GM12878 (cell line): ENCODE measurements around the gene SLC25A15. TPM values are rescaled to one million over a fixed set of nuclear protein-coding genes. Genes with fewer than 3 reads are reported as not detected.

Experiments
- ATAC-seq: fragments of 200-7000 bp; cut with Tn5 transposase; 3 replicates; pipeline ENCODE4 v1.9.1; 2020; ENCODE audit warnings: mild to moderate bottlenecking, moderate library complexity
- BruUV-seq: library from RNA; stranded (reverse); fragments of 400-500 nt; replicated peaks from 2 replicates; lab custom pipeline; 2021; lab: Mats Ljungman, UMichigan
- CTCF ChIA-PET: fragments of 300-600 bp; sonication (Branson Sonifier 250); formaldehyde crosslinking; extraction: SDS; loops from one replicate; lab custom pipeline; 2021; ENCODE audit warnings: inconsistent platforms; lab: Yijun Ruan, JAX
- POLR2A ChIA-PET: fragments of 350-600 bp; formaldehyde crosslinking; extraction: SDS; loops from one replicate; lab custom pipeline; 2021; ENCODE audit warnings: inconsistent platforms; lab: Charles Lee
- RAD21 ChIA-PET: fragments of 300-600 bp; sonication (Branson Sonifier 250); formaldehyde crosslinking; loops from one replicate; lab custom pipeline; 2023; ENCODE audit warnings: antibody characterized with exemption; ENCODE audit not compliant: unreplicated experiment; lab: Charles Lee
- SMC1A ChIA-PET: fragments of 300-600 bp; sonication (Branson Sonifier 250); formaldehyde crosslinking; loops from one replicate; lab custom pipeline; 2023; ENCODE audit not compliant: unreplicated experiment, uncharacterized antibody; lab: Charles Lee
- DNase-seq: peaks from one replicate; pipeline ENCODE4 v3.0.0-alpha.2; 2011; ENCODE audit warnings: low read depth, low spot score
- FAIRE-seq: peaks from 3 replicates; lab custom pipeline; 2011; peaks lifted over from hg19 to GRCh38; lab: Jason Lieb, UNC
- H2AFZ ChIP-seq: 2 replicates; pipeline ENCODE4 v1.6.0; 2011; ENCODE audit warnings: low read depth, low read length, control low read depth; ENCODE audit not compliant: control insufficient read depth
- H3K27ac ChIP-seq: 2 replicates; pipeline ENCODE4 v1.5.1; 2011; ENCODE audit warnings: control low read depth; ENCODE audit not compliant: control insufficient read depth, insufficient read depth
- H3K27me3 ChIP-seq, 2 experiments: replicated peaks in 1 of 2; 2 replicates each; pipeline versions ENCODE4 v1.6.0 to v1.6.1; 2011; ENCODE audit warnings: low read length in 1 of 2; ENCODE audit not compliant: control insufficient read depth in 2 of 2, insufficient read depth in 2 of 2
- H3K36me3 ChIP-seq, 2 experiments: 2 replicates each; pipeline ENCODE4 v1.5.1; 2011; ENCODE audit warnings: low read length in 1 of 2; ENCODE audit not compliant: control insufficient read depth in 2 of 2, insufficient read depth in 2 of 2
- H3K4me1 ChIP-seq: 2 replicates; pipeline ENCODE4 v1.6.1; 2011; ENCODE audit warnings: mild to moderate bottlenecking, low read length, moderate library complexity, mixed read lengths; ENCODE audit not compliant: control insufficient read depth, insufficient read depth
- H3K4me2 ChIP-seq: 2 replicates; pipeline ENCODE4 v1.6.0; 2011; ENCODE audit warnings: control low read depth; ENCODE audit not compliant: control insufficient read depth, insufficient read depth
- H3K4me3 ChIP-seq: fragments of 200-600 bp; sonication (generic); 2 replicates; pipeline ENCODE4 v1.5.1; 2016
- H3K79me2 ChIP-seq: 2 replicates; pipeline ENCODE4 v1.6.0; 2011; ENCODE audit warnings: low read length; ENCODE audit not compliant: control insufficient read depth, insufficient read depth
- H3K9ac ChIP-seq: 2 replicates; pipeline ENCODE4 v1.8.0; 2011; ENCODE audit warnings: low read length, control low read depth, mixed read lengths; ENCODE audit not compliant: control insufficient read depth, insufficient read depth
- H3K9me3 ChIP-seq: replicated peaks from 3 replicates; pipeline ENCODE4 v1.5.1; 2011; ENCODE audit warnings: mild to moderate bottlenecking, low read length; ENCODE audit not compliant: control insufficient read depth, insufficient read depth
- H4K20me1 ChIP-seq: 2 replicates; pipeline ENCODE4 v1.6.0; 2011; ENCODE audit not compliant: control insufficient read depth, insufficient read depth
- IKZF1 ChIP-seq: fragments of 450-650 bp; conservative IDR thresholded peaks from 2 replicates; pipeline ENCODE4 v1.6.1; 2017; ENCODE audit warnings: antibody characterized with exemption, mild to moderate bottlenecking
- LARP7 ChIP-seq: fragments of 450-650 bp; IDR thresholded peaks from 2 replicates; pipeline ENCODE4 v1.6.1; 2017; ENCODE audit warnings: mild to moderate bottlenecking
- MXI1 ChIP-seq: fragments of 150-350 bp; IDR thresholded peaks from 2 replicates; pipeline ENCODE4 v1.6.1; 2011; ENCODE audit warnings: low read depth, mild to moderate bottlenecking, inconsistent platforms, low read length, improper control_type of control experiment
- NFYA ChIP-seq: IDR thresholded peaks from 2 replicates; pipeline ENCODE4 v1.6.1; 2011; ENCODE audit warnings: low read depth, mild to moderate bottlenecking, low read length, improper control_type of control experiment, borderline replicate concordance
- PAX5 ChIP-seq: IDR thresholded peaks from 2 replicates; pipeline ENCODE4 v1.6.1; 2011; ENCODE audit warnings: low read depth, low read length, borderline replicate concordance
- RCOR1 ChIP-seq: conservative IDR thresholded peaks from 2 replicates; pipeline ENCODE4 v1.6.1; 2012; ENCODE audit warnings: low read depth, low read length, improper control_type of control experiment
- RUNX3 ChIP-seq: IDR thresholded peaks from 2 replicates; pipeline ENCODE4 v1.6.1; 2012; ENCODE audit warnings: low read length, inconsistent platforms
- SIX5 ChIP-seq: IDR thresholded peaks from 2 replicates; pipeline ENCODE4 v1.6.1; 2011; ENCODE audit warnings: mild to moderate bottlenecking, low read depth, low read length, moderate library complexity; ENCODE audit not compliant: severe bottlenecking
- SMARCA5 ChIP-seq: fragments of 450-650 bp; IDR thresholded peaks from 2 replicates; pipeline ENCODE4 v1.6.1; 2017; ENCODE audit warnings: mild to moderate bottlenecking
- SMC3 ChIP-seq: IDR thresholded peaks from 2 replicates; pipeline ENCODE4 v1.6.1; 2011; ENCODE audit warnings: low read length, improper control_type of control experiment, borderline replicate concordance
- ZNF592 ChIP-seq: fragments of 450-650 bp; IDR thresholded peaks from 2 replicates; pipeline ENCODE4 v1.6.1; 2017; ENCODE audit warnings: mild to moderate bottlenecking, moderate library complexity
- WGBS: methylation state at CpG from one replicate; pipeline ENCODE4 v1.1.6; 2016; ENCODE audit warnings: low lambda C conversion rate; ENCODE audit not compliant: insufficient replicate concordance, insufficient coverage; ENCODE audit errors: missing lambda C conversion rate; 5-methylcytosine and 5-hydroxymethylcytosine counted together
- in situ Hi-C: fragments of 300-500 bp; cut with MboI; formaldehyde crosslinking; loops from 9 replicates; pipeline ENCODE4 v1.14.3; 2018; ENCODE audit warnings: mixed read lengths
- intact Hi-C: fragments of 100-400 bp; cut with micrococcal nuclease; formaldehyde crosslinking; loops from one replicate; pipeline ENCODE4 v1.14.2; 2022; ENCODE audit not compliant: unreplicated experiment
- polyA plus RNA-seq, 11 experiments: library from polyadenylated mRNA; depleted of rRNA in 4 of 11; unstranded in 6 of 11; stranded (reverse) in 5 of 11; fragments of >200 nt; fragmentation: Nextera tagmentation in 4 of 11; fragmentation: Illumina TruSeq in 1 of 11; extraction: Ambion mirVana in 4 of 11; extraction: Trizol in 1 of 11; gene quantifications; 1 replicate in 1 of 11; 2 replicates in 10 of 11; pipeline versions ENCODE4 v1.2.1 to v1.2.3, GENCODE V29; 2011 to 2016; ENCODE audit warnings: inconsistent platforms in 2 of 11, missing spikeins in 2 of 11, low read depth in 1 of 11
- total RNA-seq, 4 experiments: library from RNA; depleted of rRNA in 3 of 4; stranded (reverse); fragments of >200 nt in 3 of 4; fragmentation: Illumina TruSeq in 1 of 4; extraction: Trizol in 1 of 4; gene quantifications; 2 replicates each; pipeline versions ENCODE4 v1.2.1 to v1.2.3, GENCODE V29; 2013 to 2021
- TF ChIP-seq, protein P1 (sequence below): IDR thresholded peaks from 2 replicates; pipeline ENCODE4 v1.6.1; 2012; ENCODE audit warnings: mild to moderate bottlenecking, low read depth, low read length

SLC25A15 gene
- total and polyA plus RNA-seq, 10 of the 15 experiments (the other 5 are each of a cell fraction or from before 2014, with no cell fraction given), result 2.7 to 20.6 (median 15.0) TPM

DNA sequence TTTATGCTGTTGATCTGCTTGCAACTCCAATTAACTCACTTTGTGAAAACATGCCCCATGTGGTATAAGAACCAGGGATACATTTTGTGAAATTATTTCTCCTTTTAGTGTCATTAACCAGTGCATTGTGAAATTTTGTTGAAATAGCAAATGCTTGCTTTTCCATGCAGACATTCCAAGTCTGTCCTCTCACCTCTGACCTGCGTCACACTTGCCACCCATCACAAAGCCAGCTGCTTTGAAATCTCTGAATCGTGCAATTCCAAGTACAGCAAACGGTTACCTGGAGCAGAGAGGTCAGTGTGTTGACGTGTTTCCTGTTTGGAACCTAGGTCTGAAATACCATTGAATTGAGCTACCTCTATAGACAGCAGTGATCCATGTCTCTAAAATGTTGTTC is 4.9 kb upstream of the SLC25A15 start:
- no peaks in the 10 kb centered on the region for H3K27me3 ChIP-seq
- H3K9me3 ChIP-seq, result no peaks in the 10 kb centered on the region
- H3K4me3 ChIP-seq, result no peak overlapping the region
- TF ChIP-seq SIX5, result no peak
- TF ChIP-seq RUNX3, result no peak
- no peak for TF ChIP-seq SMARCA5
- TF ChIP-seq, protein P1, sequence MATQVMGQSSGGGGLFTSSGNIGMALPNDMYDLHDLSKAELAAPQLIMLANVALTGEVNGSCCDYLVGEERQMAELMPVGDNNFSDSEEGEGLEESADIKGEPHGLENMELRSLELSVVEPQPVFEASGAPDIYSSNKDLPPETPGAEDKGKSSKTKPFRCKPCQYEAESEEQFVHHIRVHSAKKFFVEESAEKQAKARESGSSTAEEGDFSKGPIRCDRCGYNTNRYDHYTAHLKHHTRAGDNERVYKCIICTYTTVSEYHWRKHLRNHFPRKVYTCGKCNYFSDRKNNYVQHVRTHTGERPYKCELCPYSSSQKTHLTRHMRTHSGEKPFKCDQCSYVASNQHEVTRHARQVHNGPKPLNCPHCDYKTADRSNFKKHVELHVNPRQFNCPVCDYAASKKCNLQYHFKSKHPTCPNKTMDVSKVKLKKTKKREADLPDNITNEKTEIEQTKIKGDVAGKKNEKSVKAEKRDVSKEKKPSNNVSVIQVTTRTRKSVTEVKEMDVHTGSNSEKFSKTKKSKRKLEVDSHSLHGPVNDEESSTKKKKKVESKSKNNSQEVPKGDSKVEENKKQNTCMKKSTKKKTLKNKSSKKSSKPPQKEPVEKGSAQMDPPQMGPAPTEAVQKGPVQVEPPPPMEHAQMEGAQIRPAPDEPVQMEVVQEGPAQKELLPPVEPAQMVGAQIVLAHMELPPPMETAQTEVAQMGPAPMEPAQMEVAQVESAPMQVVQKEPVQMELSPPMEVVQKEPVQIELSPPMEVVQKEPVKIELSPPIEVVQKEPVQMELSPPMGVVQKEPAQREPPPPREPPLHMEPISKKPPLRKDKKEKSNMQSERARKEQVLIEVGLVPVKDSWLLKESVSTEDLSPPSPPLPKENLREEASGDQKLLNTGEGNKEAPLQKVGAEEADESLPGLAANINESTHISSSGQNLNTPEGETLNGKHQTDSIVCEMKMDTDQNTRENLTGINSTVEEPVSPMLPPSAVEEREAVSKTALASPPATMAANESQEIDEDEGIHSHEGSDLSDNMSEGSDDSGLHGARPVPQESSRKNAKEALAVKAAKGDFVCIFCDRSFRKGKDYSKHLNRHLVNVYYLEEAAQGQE, result no peak
- no peak for TF ChIP-seq PAX5
- no peak for TF ChIP-seq NFYA
- TF ChIP-seq ZNF592, result no peak
- TF ChIP-seq SMC3, result no peak
- no peak for TF ChIP-seq RCOR1
- TF ChIP-seq LARP7, result no peak
- no peak for TF ChIP-seq MXI1
- no peak for TF ChIP-seq IKZF1
- ChIA-PET SMC1A (interaction anchor here (0.6 kb wide), 2 partner anchors 32 to 74 kb away, joined by 3 read pairs; no protein-coding TSS in a partner anchor), POLR2A (no interaction called here), RAD21 (interaction anchor here (1.6 kb wide), 1 partner anchor 208 kb away, joined by 3 read pairs; no protein-coding TSS in a partner anchor), CTCF (no interaction called here)
- FAIRE-seq (no peak), DNase-seq (no peak), ATAC-seq (no peak)
- no TSS peak for BruUV-seq
- no peaks in the 10 kb centered on the region; the same call in none of the 2 replicates for H3K79me2 ChIP-seq
- H2AFZ ChIP-seq, result no peak overlapping the region
- no peak overlapping the region for H3K4me2 ChIP-seq
- intact Hi-C loops (no loop called here), in situ Hi-C loops (no loop called here)
- H3K36me3 ChIP-seq, result no peaks in the 10 kb centered on the region
- no peak overlapping the region for H3K9ac ChIP-seq
- no peaks in the 10 kb centered on the region for H3K4me1 ChIP-seq
- WGBS, result 94% methylated on average over 4 of the region's 4 CpGs
- no peaks in the 10 kb centered on the region for H4K20me1 ChIP-seq
- H3K27ac ChIP-seq, result no peak overlapping the region
